ENCODE results near the gene TELO2.

TELO2 gene

DNA sequence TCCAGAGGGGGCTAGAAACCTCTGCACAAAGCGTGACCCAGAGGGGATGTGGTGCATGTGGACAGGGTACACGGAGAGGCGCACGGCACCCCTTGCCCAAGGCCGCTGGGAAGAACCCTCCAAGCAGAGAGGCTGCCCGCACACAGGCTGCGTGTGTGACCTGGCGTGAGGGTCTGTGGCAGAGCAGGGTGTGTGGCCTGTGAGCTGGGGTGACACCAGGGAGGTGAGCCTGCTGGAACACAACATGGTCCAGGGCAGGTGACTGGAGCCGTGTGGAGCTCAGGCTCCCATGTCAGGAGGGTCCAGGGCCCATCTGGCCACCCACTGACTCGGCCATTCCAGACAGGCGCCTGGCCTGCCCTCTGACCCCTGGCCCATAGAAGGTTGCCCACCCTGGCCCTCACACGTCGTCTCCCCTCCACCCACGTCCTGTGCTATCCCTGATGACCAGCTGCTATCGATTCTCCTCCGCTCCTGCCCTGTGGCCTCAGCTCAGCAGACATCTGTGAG, 25.5 kb downstream of the TELO2 start:
- no peak for DNase-seq (ENCODE audit: low read depth)

DNA sequence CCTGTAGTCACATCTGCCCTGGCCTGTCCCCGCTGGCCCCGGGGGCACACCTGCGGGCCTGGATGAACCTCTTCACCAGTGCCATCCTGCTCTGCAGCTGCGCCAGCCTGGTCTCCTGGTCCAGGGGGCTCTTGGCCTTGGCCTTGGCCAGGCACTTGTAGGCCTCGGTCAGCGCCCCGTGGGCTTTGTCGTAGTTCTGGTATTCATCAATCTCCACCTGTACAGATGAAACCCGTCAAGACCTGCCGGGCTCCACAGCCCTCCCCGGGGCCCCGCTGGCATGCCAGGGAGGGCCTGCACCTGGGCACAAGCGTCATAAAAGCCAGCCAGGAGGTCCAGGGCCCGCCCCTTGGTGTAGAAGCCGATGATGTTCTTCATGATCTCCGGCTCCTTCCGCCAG, 26.7 kb downstream of the TELO2 start:
- no peak for DNase-seq (ENCODE audit: low read depth)

DNA sequence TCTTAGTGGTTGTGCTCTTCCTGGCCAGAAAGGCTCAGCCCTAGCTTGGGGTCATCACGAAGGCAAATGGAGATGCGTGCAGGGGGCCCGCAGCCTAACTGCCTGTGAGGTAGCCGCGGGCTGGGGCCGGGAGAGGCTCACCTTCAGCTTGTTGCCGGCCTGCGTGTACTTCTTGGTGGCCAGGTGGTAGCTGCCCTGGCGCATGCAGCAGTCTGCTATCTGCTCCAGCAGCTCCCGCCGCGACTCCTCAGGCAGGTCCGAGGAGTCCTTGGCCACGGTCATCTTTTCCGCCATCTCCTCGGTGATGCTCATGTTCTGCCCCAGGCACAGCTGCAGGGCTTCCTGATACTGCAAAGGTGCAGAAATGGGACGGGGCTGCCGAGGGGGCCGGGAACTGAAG, 27.3 kb downstream of the TELO2 start:
- no peak for DNase-seq (ENCODE audit: low read depth)

DNA sequence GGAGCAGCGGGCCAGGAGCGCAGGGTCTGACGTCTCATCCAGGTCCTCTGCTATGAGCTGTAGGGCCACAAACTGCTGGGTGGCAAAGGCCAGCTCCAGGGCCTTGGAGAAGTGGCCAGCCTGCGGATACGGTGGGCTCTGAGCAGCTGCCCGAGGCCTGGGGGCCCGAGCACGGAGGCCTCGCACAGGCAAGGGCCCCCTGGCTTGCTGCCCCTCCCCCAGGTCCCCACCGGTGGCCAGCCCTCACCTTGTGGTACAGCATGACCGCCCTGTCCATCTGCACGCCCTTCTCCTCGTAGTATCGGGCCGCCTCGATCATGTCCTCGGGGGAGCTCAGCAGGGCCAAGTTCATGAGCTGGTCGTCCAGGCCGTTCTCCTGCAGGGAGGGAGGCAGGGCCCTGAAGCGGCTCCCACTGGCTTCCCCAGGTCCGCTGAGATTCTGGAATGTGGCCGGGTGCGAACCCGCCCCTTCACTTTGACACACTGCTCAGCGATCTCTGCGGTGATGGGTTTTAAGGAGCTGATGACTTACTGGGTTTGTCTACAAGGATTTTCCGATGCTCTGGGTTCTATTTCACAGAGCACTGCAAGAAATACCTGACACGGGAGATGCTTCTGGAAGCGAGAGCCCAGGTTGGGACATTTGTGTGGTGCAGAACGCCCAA, 30.6 kb downstream of the TELO2 start:
- DNase-seq (ENCODE audit: low read depth): no peak

DNA sequence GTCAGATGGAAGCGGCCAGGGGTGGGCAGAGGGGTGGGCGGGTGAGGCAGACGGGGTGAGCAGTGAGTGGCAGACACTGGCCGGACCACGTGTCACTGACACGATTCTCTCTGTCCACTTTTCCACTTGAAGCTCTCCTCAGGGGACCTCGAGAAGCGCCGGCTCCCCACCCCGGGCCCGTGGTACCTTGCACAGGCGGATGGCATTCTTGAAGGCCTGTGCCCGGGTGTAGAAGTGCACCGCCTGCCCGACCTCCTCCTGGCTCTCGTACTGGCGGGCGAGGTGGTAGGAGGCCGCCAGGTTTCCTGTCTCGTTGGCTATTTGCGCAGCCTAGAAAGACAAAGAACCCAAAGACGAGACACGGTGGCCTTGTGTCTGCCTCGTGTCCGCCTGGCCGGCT, 31.2 kb downstream of the TELO2 start:
- no peak for DNase-seq (ENCODE audit: low read depth)

DNA sequence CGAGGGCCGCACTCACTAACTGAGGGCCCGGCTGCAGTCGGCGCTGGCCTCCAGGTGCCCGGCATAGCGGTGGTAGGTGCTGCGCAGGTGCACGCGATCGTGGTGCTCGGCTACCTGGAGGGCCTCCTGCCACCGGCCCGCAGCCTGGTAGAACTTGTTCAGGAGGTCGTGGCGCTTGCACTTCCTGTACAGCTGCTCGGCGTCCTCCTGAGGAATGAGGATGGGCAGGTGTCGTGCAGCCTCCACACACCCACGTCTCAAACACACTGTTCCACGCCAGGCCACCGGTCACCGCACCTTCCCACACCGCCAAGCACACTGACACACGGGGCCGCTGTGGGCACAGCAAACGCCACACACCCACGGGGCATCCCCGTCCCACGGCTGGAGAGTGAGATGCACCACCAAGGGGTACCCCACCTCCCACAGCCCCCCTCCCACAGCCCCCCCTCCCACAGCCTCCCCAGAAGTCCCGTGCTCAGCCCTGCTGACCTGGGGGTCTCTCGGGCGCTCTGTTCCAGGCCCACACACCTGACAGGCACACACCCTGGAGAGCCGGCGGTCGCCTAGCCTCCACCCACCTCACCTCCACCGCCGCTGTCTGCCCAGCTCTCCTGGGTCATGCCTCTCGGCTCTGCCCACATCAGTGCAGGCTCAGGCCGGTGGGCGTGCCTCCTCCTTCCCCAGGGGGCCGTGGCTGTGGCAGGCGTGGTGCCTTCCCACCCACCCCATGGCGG, 32.9 kb downstream of the TELO2 start:
- no peak for DNase-seq (ENCODE audit: low read depth)

DNA sequence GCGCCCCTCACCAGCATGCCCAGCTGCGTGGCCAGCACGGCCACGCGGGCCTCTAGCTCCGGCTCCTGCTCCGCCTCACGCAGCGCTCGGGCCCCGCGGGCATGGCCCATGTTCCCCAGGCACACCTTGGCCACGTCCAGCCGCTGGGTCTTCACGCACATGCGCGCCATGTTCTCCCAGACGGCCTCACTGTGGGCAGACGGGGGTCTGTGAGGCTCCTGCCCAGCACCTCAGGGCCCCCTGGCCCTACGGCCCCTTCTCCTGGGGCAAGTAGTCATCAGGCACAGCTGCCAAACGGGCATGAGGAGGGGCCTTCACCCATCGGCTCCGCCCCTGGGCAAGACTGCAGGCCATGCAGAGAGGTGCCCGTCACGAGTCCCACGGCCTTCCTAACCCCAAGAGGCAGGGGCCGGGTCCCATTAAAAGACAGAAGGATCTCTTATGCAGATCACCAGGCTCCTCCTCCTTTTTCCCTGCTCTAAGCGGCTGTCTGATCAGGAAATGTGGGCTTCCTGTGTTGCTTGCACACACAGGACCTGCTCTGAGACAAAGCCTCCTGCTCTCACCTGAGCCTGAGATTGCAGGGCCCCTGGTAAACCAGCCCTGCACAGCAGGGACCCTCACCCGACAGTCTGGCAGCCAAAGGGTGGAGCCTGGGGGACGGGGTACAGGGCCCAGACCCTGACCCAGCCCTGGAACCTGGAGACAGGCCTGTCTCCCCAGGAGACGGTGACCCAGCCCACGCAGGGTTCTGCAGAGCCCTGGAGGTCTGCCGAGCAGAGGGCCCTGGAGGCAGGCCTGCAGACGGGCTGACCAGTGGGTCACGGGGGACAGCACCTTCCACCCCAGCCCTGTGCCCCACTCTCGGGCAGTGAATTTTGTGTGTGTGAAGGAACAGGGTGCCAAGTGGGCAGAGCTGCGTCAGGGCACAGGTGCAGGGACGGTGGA, 33.7 kb downstream of the TELO2 start:
- no peak for DNase-seq (ENCODE audit: low read depth)

DNA sequence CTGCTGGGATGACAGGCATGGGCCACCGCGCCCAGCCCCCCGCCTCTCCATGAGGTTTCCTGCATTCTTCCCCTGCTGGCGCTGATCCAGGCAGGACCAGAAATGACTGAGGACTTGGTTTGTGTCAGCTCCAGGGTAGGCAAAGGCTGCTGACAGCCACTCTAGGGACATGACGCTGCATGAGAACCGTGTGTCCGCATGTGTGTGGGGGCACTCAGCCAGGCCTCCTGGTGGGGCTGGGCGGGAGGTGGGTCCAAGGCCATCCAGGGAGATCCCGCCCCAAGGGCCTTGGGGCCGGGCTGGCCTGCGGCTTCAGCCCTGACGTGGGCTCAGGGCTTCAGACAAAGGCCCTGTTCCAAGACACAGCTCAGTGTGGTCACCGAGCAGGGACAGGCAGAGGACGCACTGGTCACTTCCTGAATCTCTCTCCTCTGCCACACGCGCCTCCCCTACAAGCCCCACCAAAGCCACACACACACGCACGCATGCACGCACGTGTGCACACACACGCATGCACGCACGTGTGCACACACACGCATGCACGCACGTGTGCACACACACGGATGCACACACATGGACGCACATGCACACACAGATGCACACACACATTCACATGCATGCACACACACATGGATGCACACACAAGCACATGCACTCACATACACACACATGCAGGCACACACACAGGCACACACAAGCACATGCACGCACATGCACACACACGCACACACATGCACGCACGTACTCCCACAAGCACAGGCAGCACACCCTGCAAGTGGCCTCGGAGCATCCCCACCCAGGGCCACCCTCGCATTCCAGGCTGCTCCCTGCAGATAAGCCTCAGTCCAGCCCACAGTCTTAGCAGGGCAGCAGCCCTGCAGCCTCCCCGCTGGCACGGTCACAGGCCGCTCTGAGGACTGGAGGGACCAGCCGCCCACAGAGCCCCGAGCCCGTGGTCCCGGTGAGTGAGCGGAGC, 35.0 kb downstream of the TELO2 start:
- DNase-seq (ENCODE audit: low read depth): no peak

DNA sequence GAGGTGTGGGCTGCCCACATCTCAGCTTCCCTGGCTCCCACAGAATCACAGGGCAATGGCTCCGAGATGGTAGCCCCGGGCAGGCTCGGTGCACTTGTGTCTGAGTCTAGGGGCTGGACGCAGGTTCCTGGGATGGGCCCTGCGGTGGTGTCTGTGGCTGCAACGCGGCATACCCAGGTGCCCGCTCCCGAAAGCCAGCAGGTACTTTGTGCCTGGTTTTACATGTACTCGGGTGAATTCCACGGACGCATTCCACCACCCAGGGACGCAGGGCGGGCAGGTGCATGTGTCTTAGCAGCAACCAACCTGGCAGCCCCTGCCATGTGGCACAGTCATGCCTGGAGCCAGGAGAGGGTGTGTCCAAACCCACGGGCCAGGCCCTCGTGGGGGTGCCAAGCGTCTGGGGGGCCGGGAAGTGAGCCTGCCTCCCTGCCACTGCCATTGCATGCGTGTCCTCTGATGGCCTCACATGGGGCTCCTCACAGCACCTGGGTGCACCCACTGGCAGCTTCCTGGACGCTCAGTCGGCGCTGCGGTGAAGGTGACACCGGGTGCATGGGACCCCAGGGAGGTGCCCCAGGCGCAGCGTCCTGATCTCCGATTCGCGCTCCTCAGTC, 35.9 kb downstream of the TELO2 start:
- no peak for DNase-seq (ENCODE audit: low read depth)

DNA sequence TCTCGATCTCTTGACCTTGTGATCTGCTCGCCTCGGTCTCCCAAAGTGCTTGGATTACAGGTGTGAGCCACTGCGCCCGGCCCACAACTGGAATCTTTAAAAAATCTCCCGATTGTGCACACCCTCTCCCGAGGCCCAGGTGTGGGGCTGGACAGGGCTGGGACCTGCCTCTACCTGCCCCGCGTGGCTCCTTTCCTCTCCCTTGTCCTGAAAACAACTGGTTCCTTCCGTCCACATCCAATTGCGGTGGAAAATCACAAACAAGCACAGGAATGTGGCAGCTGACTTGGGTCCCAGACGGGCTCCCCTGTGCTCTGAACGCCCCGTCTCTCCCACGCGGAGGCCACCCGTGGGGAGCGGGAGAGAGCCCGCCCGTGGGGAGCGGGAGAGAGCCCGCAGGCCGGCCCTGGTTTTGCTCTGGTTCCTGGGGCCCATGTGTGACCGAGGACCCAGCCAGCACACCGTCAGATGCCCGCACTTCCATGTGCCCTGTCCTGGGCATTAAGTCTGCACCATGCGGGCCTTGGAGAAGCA, 37.3 kb downstream of the TELO2 start:
- DNase-seq (ENCODE audit: low read depth): no peak

DNA sequence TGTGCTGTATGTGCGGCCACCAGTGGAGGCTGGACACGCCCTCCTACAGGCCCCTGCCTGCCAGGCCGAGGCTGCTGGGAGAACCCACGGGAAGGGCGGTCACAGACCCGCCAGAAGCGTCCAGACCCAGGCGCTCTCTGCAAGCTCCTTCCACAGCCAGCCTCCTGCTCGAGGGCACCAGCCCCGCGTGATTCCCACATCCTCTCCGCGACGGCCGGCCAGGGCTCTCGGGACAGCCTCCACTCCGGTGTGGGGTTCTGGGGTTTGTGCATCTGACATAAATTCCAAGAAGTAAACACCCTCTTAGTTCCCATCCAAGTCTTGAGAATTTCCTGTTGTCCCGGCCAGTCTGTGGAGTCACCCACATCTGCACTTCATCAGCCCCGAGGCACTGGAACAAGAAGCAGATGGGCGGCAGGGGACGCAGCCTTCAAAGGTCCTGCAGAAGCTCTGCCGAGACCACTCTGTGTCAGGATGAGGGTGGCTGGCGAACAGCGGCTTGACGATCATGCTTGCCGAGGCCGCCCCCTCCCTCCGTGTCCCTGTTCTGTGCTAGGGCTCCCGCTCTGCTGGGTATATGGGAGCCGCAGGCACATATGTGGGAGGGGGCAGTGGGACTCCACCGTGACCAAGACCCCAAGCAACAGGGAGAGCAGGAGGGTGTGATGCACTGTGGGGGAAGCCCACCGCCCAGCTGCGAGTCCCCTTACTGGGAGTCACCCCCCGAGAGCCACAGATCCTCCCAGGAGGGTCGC, 37.9 kb downstream of the TELO2 start:
- no peak for DNase-seq (ENCODE audit: low read depth)

DNA sequence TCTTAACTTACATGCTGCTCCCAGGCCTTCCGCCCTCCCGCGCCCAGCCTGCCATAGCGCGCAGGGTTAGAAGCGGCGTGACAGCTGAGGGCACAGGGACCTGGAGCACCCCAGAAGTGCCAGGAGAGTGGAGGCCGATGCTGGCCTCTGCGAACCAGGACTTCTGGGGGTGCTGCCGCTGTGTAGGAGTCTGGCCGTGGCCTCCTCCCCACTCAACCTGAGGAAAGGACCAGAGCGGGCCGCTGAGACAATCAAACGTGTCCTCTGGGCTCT, 38.4 kb downstream of the TELO2 start:
- DNase-seq (ENCODE audit: low read depth): no peak

DNA sequence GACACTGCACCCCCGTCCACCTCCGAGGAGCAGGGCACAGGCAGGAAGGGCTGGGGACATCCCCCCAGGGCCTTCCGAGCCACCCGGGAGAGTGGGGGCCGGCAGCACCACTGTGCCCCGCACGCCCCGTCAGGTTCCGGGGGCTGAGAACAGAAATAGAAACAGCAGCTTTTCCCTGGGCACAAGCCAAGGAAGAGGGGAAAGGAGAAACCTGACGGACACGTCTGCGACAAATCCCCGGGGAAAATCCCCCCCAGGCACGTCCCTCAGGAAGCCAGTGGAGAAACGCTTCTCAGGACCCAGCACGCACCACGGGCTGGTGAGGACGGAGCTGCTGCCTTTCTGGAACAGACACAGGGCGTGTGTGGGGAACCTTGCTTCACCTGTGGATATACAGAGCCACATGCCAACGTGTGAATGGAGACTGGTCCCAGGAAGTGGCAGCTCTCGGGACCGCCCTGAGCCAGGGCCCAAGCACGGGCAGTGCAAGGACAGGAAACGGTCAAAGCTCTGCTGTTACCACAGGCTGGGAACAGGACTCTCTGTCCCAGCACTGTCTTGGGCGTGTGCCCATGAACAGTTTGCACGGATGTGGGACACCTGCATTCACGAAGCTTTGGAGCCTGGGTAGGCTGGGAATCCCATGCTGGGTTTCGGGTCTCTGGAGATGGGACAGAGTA, 39.1 kb downstream of the TELO2 start:
- DNase-seq (ENCODE audit: low read depth): no peak

DNA sequence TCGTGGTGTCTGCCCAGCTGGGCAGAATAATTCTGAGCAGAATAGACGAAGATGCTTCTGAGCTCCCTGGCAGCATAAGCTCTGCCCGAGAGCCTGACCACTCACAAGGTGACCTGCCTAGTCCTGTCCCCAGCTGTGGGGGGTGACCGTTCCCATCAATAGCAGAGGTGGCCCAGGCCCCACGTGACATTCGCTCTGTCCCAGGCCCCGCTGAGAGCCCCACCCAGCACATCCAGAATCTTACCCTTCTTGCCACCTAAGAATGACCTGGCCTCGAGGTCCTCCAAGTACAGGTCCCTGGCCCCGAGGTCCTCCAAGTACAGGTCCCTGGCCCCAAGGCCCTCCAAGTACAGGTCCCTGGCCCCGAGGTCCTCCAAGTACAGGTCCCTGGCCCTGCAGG, 39.6 kb downstream of the TELO2 start:
- no peak for DNase-seq (ENCODE audit: low read depth)

DNA sequence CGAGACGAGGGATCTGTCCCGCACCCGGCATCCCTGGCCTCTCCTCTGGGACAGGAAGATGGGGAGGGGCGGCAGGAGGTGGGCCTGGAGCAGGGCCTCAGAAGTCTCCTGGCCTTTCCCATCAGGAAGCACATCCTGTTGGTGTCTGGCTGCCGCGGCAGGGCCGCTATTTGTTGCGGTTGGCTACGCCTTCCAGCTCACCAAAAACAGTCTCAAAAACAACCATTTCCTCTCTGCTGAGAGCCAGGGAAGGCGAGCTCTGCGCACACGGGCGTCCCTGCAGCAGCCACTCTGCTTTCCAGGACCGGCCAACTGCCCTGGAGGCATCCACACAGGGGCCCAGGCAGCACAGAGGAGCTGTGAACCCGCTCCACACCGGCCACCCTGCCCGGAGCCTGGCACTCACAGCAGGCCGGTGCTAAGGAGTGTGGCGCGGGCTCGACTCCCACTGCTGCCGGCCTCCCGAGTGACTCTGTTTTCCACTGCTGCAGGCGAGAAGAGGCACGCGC, 40.3 kb downstream of the TELO2 start, which contains the start of gene TMEM204:
Gene TMEM204 (plus strand): TSS at position 224 of the 509 bp plus-strand sequence. CDS start 610 bp downstream, outside the sequence.
- no peak for DNase-seq (ENCODE audit: low read depth)

DNA sequence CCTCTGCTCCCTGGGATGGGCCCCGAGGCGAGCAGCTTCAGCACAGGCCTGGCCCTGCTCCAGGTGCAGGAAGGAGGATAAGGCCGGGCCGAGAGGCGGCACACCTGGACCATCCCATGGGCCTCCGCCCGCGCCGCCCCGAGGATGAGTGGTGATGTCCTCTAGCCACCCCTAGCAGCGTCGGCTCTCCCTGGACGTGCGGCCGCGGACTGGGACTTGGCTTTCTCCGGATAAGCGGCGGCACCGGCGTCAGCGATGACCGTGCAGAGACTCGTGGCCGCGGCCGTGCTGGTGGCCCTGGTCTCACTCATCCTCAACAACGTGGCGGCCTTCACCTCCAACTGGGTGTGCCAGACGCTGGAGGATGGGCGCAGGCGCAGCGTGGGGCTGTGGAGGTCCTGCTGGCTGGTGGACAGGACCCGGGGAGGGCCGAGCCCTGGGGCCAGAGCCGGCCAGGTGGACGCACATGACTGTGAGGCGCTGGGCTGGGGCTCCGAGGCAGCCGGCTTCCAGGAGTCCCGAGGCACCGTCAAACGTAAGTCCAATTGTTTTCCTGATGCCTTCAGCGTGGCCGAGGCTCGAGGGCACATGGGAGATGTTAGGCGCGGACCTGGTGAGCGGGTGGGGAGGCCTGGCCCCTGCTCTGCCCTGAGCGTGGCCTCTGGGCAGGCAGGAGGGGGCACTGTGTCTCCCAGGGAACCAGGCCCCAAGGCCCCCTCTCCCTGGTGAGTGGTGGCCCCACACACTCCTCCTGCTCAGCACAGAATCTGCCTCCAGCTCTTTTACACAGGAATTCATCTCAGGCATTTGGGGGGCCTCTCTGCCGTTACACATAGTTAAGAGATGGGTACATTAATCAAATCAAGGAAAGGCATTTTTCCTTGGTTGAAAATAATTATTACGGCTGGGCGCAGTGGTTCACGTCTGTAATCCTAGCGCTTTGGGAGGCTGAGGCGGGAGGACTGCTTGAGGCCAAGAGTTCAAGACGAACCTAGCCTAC, 41.2 kb downstream of the TELO2 start:
- no peak for DNase-seq (ENCODE audit: low read depth)

DNA sequence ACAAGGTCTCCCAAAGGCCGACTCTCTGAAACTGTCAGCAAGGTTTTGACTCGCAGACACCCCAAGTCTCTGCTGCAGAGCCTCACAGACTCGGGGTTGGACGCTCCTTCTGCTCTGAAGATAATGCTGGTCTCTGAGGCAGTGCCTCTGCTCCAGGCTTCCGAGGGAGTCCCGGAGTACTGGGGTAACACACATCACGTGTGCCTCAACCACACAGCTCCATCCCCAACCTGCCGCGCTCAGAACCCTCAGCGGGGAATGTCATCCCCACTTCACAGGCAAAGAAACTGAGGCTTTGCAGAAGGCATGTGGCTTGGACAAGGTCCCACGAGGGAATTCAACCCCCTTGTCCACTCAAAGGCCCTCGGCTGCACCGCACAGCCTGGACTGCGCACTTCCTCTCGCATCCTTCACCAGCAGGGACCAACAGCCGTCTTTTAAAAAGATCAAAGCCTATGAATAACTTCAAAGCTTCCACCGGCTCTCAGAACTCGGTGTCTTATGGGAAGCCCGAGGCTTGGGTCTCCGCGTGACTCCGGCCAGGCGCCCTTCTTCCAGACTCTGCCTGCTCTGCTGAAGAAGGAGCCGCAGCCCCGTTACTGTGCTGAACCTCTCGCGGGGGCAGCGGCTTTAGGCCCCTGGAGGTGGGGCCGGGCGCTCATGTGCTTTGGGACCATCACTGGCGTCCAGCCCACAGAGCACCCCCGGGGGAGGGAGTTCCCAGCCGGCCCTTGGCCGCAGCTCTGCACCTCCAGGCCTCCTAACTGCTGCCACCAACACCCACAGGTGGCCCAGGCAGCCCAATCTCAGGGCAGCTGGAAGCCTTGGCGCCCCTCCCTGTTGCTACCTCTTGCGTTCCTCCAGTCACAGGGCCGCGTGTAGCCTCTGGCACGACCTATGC, 42.5 kb downstream of the TELO2 start:
- DNase-seq (ENCODE audit: low read depth): no peak

Data from activated T-helper 9 cell treated with anti-CD3 and anti-CD28 coated beads, Interleukin-2, amount 50 U/mL, for 16 hours (primary cell).